Parathyroid adenoma (tissue), 2 donors: Measurements from ENCODE around the gene BMP8A.

Experiments used
- H2AFZ ChIP-seq: fragments of 300-600 bp; sonication (generic); one replicate; pipeline ENCODE4 v1.7.0; 2017; ENCODE audit warnings: antibody characterized with exemption, mild to moderate bottlenecking
- H3K27ac ChIP-seq: fragments of 300-600 bp; sonication (generic); one replicate; pipeline ENCODE4 v1.7.0; 2017
- H3K27me3 ChIP-seq: fragments of 300-600 bp; sonication (generic); one replicate; pipeline ENCODE4 v1.7.0; 2017; ENCODE audit warnings: low read length; ENCODE audit not compliant: control insufficient read depth, insufficient read depth
- H3K36me3 ChIP-seq: fragments of 300-600 bp; sonication (generic); one replicate; pipeline ENCODE4 v1.7.0; 2017; ENCODE audit warnings: low read length; ENCODE audit not compliant: control insufficient read depth, insufficient read depth
- H3K4me1 ChIP-seq: fragments of 300-600 bp; sonication (generic); one replicate; pipeline ENCODE4 v1.7.0; 2017; ENCODE audit warnings: control low read depth
- H3K4me2 ChIP-seq: fragments of 300-600 bp; sonication (generic); one replicate; pipeline ENCODE4 v1.7.0; 2017; ENCODE audit warnings: low read length
- H3K4me3 ChIP-seq: fragments of 300-600 bp; sonication (generic); one replicate; pipeline ENCODE4 v1.7.0; 2017; ENCODE audit warnings: low read depth, low read length
- H3K79me2 ChIP-seq: fragments of 300-600 bp; sonication (generic); one replicate; pipeline ENCODE4 v1.7.0; 2017; ENCODE audit warnings: control low read depth
- H3K9ac ChIP-seq: fragments of 300-600 bp; sonication (generic); one replicate; pipeline ENCODE4 v1.7.0; 2017; ENCODE audit warnings: mild to moderate bottlenecking
- H3K9me3 ChIP-seq: fragments of 300-600 bp; sonication (generic); one replicate; pipeline ENCODE4 v1.7.0; 2017; ENCODE audit warnings: low read length; ENCODE audit not compliant: control insufficient read depth
- TF ChIP-seq, protein P1 (sequence below): fragments of 300-600 bp; sonication (generic); IDR thresholded peaks from one replicate; pipeline ENCODE4 v1.7.0; 2017; ENCODE audit warnings: antibody characterized with exemption, mild to moderate bottlenecking
- donor health status: primary hyperparathyroidism.

Gene BMP8A

DNA sequence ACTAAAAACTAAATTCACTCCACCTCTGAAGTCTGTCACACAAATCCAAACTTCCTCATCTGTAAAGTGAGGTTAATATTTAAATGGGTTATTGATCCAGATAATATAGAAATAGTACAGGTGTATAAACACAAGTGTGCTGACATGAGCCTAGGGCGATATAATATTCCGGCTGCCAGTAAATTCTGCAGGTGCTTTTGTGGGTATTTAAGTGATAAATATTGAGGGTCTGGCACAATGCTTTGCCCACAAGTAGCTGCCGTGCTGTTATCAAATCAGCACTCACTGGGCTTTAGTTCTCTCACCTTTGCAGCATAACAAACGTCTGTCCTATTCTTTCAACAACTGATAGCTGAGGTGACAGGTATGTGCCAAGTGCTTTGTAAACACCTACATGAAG lies 77.6 kb downstream of the BMP8A start:
- H3K4me2 ChIP-seq: no peak overlapping the region
- H3K27me3 ChIP-seq: no peaks in the 10 kb centered on the region
- H3K4me3 ChIP-seq: no peak overlapping the region
- no peak overlapping the region for H2AFZ ChIP-seq
- peaks cover 3% of the 10 kb centered on the region for H3K4me1 ChIP-seq
- no peaks in the 10 kb centered on the region for H3K36me3 ChIP-seq
- no peak overlapping the region for H3K27ac ChIP-seq
- TF ChIP-seq, protein P1, sequence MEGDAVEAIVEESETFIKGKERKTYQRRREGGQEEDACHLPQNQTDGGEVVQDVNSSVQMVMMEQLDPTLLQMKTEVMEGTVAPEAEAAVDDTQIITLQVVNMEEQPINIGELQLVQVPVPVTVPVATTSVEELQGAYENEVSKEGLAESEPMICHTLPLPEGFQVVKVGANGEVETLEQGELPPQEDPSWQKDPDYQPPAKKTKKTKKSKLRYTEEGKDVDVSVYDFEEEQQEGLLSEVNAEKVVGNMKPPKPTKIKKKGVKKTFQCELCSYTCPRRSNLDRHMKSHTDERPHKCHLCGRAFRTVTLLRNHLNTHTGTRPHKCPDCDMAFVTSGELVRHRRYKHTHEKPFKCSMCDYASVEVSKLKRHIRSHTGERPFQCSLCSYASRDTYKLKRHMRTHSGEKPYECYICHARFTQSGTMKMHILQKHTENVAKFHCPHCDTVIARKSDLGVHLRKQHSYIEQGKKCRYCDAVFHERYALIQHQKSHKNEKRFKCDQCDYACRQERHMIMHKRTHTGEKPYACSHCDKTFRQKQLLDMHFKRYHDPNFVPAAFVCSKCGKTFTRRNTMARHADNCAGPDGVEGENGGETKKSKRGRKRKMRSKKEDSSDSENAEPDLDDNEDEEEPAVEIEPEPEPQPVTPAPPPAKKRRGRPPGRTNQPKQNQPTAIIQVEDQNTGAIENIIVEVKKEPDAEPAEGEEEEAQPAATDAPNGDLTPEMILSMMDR: no peak
- peaks cover 3% of the 10 kb centered on the region for H3K79me2 ChIP-seq
- H3K9ac ChIP-seq: no peak overlapping the region
- no peaks in the 10 kb centered on the region for H3K9me3 ChIP-seq

DNA sequence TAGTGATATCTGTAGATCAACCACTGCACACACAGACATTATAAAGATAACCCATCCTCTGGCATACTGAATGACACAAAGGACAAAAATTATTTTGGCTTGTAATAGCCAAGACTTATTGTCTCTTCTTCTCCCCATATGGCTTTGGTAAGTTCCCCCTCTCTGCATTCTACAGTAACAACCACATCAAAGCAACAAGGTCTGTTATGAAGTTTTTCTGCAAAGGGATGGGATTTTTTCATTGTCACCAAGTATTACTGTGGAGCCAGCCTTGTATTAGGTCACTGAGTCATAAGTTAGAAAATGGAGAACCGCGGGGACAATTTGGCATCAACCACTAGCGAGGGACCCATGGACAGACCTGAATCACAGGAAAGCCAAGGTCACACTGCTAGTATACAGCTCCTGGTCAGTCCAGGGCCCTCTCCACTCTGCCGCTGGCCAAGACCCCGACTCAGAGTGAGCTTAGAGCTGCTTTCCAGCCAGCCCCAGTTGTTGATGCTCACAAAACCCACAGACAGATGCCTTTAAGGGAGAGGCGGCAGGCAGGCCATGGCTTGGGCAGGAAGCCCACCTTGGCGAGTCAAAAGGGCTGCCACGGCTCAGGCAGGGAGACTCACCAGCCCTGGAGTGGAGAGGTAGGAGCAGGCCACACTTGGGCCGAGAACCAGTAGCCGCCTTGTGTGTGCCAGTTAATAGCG lies 79.2 kb downstream of the BMP8A start:
- TF ChIP-seq, protein P1: no peak
- H3K9me3 ChIP-seq: no peaks in the 10 kb centered on the region
- no peaks in the 10 kb centered on the region for H3K36me3 ChIP-seq
- no peak overlapping the region for H3K4me2 ChIP-seq
- H3K27me3 ChIP-seq: no peaks in the 10 kb centered on the region
- peaks cover 8% of the 10 kb centered on the region for H3K4me1 ChIP-seq
- no peak overlapping the region for H3K9ac ChIP-seq
- H2AFZ ChIP-seq: no peak overlapping the region
- peaks cover 6% of the 10 kb centered on the region for H3K79me2 ChIP-seq
- H3K4me3 ChIP-seq: no peak overlapping the region
- no peak overlapping the region for H3K27ac ChIP-seq

GRCh38 chr1:39571178-39571483 lies 79.7 kb downstream of the BMP8A start:
- H3K79me2 ChIP-seq: peaks cover 6% of the 10 kb centered on the region
- no peak overlapping the region for H3K27ac ChIP-seq
- H3K4me3 ChIP-seq: no peak overlapping the region
- peaks cover 8% of the 10 kb centered on the region for H3K4me1 ChIP-seq
- no peaks in the 10 kb centered on the region for H3K9me3 ChIP-seq
- no peaks in the 10 kb centered on the region for H3K36me3 ChIP-seq
- H2AFZ ChIP-seq: no peak overlapping the region
- no peaks in the 10 kb centered on the region for H3K27me3 ChIP-seq
- TF ChIP-seq, protein P1: no peak
- no peak overlapping the region for H3K9ac ChIP-seq
- H3K4me2 ChIP-seq: no peak overlapping the region

DNA sequence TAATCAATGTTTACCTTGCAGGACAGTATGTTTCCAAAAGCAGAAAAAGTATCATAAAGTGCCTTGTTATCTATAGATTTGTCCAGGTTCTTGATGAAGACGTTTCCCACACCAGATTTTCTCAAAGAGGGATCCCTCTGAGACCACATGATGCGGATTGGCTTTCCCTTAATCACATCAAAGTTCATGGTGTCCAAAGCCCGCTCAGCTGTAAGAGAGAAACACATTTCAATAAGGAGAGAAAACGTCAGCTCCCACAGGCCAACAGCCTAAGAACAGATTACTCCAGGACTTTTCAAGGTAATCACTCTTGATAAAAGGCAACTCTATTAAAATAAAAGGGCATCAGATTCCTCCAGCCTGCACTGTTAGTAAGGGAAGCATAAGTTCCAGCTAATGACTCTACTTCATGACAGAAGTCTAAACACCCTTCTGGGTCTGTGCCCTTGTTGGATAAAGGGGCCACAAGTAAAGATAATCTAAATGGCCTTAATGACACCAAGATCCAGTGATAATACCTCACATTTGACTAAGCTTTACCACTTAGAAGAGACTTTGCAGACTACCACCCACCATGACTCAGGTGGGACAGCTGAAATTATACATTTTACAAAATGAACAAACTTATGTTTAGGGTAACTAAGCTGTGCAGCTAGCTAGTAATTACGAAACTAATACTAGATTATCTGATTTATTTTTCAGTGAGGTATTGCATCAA lies 81.1 kb downstream of the BMP8A start:
- Histone ChIP-seq H3K9me3 (no peaks in the 10 kb centered on the region), H3K4me1 (peaks cover 8% of the 10 kb centered on the region), H2AFZ (no peak overlapping the region), H3K4me3 (no peak overlapping the region), H3K36me3 (no peaks in the 10 kb centered on the region), H3K9ac (no peak overlapping the region), H3K27ac (no peak overlapping the region), H3K27me3 (no peaks in the 10 kb centered on the region), H3K79me2 (peaks cover 6% of the 10 kb centered on the region), H3K4me2 (no peak overlapping the region)
- TF ChIP-seq, protein P1: no peak

DNA sequence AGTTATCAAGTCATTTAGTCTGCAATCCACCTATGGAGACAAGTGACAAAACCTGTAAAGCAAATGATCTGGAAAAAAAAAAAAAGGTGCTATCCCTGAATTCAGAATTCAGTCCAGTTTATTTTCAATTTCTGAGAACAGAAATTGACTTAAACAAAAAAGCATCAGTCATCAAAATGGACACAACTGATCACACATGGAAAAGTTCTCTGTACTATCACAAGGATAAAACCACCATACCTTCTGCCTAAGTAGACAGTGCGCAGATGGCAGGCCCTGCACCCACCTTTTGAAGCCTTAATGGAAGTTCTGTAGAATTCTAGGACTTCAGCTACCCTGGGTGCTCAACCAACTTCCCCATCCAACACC lies 81.6 kb downstream of the BMP8A start:
- Histone ChIP-seq H3K4me1 (peaks cover 8% of the 10 kb centered on the region), H3K4me3 (no peak overlapping the region), H3K27me3 (no peaks in the 10 kb centered on the region), H3K36me3 (no peaks in the 10 kb centered on the region), H3K9me3 (no peaks in the 10 kb centered on the region), H3K27ac (no peak overlapping the region), H3K79me2 (peaks cover 6% of the 10 kb centered on the region), H2AFZ (no peak overlapping the region), H3K9ac (no peak overlapping the region), H3K4me2 (no peak overlapping the region)
- TF ChIP-seq, protein P1: no peak
